Effector memory CD4-positive, alpha-beta T cell (primary cell): ENCODE data around the gene CLEC19A.

Experiments used
- DNase-seq, 3 donors: peaks; one replicate each; pipeline ENCODE4 v3.0.0-alpha.2; 2020
- H3K27ac ChIP-seq: 2 replicates; pipeline ENCODE4 v1.7.0; 2013; ENCODE audit warnings: mild to moderate bottlenecking, low read length, moderate library complexity; ENCODE audit not compliant: insufficient read depth, poor library complexity, severe bottlenecking
- H3K27me3 ChIP-seq: replicated peaks from 2 replicates; pipeline ENCODE4 v1.7.0; 2013; ENCODE audit warnings: mild to moderate bottlenecking, low read length; ENCODE audit not compliant: insufficient read depth, control insufficient read depth, poor library complexity, severe bottlenecking
- H3K36me3 ChIP-seq: 2 replicates; pipeline ENCODE4 v1.7.0; 2013; ENCODE audit warnings: mild to moderate bottlenecking, low read length, moderate library complexity; ENCODE audit not compliant: control insufficient read depth, insufficient read depth
- H3K4me1 ChIP-seq: 2 replicates; pipeline ENCODE4 v1.7.0; 2013; ENCODE audit warnings: low read length, mild to moderate bottlenecking; ENCODE audit not compliant: control insufficient read depth, insufficient read depth, poor library complexity, severe bottlenecking
- H3K4me3 ChIP-seq: 2 replicates; pipeline ENCODE4 v1.7.0; 2013; ENCODE audit warnings: low read length, low read depth, mild to moderate bottlenecking; ENCODE audit not compliant: insufficient read depth, poor library complexity, severe bottlenecking
- H3K9me3 ChIP-seq: 2 replicates; pipeline ENCODE4 v1.7.0; 2013; ENCODE audit warnings: mild to moderate bottlenecking, low read length, moderate library complexity; ENCODE audit not compliant: control insufficient read depth

The CLEC19A gene

DNA sequence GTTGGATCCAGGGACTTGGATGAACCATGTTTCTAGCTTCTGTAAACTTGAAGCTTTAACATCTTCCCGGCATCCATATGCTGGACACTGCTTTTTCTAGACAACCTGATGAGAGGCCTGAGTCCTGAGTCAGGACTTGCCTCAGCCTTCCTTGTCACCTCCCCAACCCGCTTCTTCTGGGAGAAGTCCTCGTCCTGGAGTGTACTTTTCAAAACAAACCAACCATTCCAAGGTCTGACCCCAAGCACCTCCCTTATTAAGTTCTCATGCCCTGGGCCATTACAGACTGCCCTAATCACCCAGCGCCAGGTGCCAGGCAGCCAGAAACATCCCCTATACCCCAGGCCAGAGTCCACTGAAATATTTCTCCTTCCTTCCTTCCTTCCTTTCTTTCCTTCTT is 59.4 kb downstream of the CLEC19A start:
- no peaks in the 10 kb centered on the region for H3K4me1 ChIP-seq
- no peaks in the 10 kb centered on the region for H3K9me3 ChIP-seq
- no peaks in the 10 kb centered on the region for H3K36me3 ChIP-seq
- no peak for DNase-seq
- no peak overlapping the region for H3K4me3 ChIP-seq
- peaks cover 2% of the 10 kb centered on the region for H3K27me3 ChIP-seq
- H3K27ac ChIP-seq, result no peak overlapping the region

DNA sequence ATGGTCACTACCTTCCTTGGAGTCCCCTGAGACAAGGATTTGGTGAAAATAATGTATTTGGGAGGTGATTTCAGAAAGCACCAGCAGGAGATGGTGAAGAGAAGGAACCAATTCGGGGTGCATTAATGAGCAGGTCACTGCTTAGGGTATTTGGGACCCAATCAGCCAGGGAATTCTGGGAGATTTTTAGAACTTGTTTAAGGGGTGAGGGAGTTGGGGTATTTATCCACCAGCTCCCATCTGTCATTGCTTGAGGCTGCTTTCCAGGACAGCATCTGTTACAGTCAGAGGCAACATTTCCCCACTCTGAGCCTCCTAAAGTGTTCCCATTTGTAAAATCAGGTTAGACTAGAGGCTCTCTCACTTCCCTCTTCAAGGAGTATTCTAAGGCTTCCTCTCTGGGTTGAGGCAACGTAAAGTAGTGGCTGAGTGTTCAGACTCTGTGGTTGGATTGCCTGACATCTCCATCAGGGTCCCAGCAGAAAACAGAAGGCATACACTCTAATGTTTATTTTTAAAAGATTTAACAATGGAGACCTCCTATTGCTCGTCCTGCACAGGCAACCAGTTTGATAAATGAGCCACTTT is 60.9 kb downstream of the CLEC19A start:
- no peaks in the 10 kb centered on the region for H3K9me3 ChIP-seq
- H3K27ac ChIP-seq, result no peak overlapping the region
- H3K36me3 ChIP-seq, result no peaks in the 10 kb centered on the region
- no peak overlapping the region for H3K4me3 ChIP-seq
- peaks cover 2% of the 10 kb centered on the region for H3K27me3 ChIP-seq
- DNase-seq, result no peak
- no peaks in the 10 kb centered on the region for H3K4me1 ChIP-seq

DNA sequence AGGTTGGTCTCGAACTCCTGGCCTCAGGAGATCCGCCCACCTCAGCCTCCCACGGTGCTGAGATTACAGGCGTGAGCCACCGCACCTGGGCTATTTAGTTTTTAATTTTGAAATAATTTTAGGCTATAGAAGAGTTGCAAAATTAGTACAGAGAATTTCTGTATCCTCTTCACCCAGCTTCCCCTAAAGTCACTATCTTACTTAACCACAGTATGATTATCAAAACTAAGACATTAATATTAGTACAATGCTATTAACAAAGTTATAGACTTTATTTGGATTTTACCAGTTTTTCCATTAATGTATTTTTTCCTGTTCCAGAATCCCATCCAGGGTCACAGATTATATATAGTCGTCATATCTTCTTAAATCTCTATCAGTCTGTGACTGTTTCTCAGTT is 62.6 kb downstream of the CLEC19A start:
- Histone ChIP-seq H3K4me3 (no peak overlapping the region), H3K27me3 (peaks cover 2% of the 10 kb centered on the region), H3K9me3 (no peaks in the 10 kb centered on the region), H3K27ac (no peak overlapping the region), H3K4me1 (no peaks in the 10 kb centered on the region), H3K36me3 (no peaks in the 10 kb centered on the region)
- no peak for DNase-seq

DNA sequence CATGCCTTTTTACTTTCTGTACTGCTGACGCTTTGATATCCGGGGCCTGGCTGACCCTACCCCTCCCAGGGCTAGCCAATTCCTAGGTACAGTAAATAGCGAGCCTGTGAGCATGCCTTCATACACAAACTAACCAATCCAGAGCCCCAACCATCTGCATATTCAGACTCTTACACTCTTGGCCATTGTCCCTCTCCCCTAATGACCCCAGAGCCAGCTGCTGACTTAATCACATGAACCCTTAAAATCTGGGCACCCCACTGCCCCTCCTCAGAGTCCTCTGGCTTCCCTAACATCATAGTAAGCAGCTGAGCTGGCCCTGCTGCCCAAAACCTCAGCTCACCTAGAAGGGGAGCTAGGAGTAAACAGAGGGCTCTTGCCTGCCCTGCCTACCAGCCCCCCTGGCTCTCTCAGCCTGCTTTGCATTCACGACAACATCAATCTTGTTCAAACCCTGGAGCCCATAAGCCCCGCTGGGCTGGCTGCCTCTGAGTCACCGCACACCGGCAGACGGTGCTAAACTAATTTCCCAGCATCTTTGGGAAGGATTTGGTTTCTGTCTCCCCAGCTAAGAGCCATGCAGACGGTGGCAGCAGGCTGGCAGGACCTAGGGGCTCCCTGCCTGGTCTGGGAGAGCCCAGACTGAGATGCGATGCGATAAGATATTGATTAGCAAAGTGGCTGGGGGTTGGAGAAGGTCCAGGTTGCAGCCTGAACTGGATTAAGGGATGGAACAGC is 63.2 kb downstream of the CLEC19A start:
- DNase-seq, result no peak
- Histone ChIP-seq H3K36me3 (no peaks in the 10 kb centered on the region), H3K4me3 (no peak overlapping the region), H3K27ac (no peak overlapping the region), H3K4me1 (no peaks in the 10 kb centered on the region), H3K27me3 (peaks cover 2% of the 10 kb centered on the region), H3K9me3 (no peaks in the 10 kb centered on the region)

DNA sequence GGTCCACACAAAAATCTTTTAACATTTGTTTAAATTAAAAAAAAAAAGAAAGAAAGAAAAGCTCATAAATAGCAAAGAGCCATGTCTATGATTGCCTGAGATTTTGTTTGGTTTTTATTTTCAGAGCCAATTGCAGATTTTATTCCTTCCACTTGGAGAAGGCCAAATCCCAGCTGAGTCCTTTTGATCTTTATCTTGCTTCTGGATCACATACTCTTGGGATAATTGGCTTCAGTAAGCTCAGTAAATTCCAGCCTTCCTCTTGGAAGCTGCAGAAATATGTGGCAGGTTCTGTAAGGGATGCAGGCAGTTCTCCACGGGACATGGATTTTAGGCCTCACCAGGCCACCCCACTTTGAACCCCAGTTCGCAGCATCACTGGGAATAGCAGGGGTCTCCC is 68.8 kb downstream of the CLEC19A start:
- H3K9me3 ChIP-seq, result no peaks in the 10 kb centered on the region
- H3K4me1 ChIP-seq, result no peaks in the 10 kb centered on the region
- no peaks in the 10 kb centered on the region for H3K27me3 ChIP-seq
- H3K4me3 ChIP-seq, result no peak overlapping the region
- no peak overlapping the region for H3K27ac ChIP-seq
- no peak for DNase-seq
- H3K36me3 ChIP-seq, result no peaks in the 10 kb centered on the region

DNA sequence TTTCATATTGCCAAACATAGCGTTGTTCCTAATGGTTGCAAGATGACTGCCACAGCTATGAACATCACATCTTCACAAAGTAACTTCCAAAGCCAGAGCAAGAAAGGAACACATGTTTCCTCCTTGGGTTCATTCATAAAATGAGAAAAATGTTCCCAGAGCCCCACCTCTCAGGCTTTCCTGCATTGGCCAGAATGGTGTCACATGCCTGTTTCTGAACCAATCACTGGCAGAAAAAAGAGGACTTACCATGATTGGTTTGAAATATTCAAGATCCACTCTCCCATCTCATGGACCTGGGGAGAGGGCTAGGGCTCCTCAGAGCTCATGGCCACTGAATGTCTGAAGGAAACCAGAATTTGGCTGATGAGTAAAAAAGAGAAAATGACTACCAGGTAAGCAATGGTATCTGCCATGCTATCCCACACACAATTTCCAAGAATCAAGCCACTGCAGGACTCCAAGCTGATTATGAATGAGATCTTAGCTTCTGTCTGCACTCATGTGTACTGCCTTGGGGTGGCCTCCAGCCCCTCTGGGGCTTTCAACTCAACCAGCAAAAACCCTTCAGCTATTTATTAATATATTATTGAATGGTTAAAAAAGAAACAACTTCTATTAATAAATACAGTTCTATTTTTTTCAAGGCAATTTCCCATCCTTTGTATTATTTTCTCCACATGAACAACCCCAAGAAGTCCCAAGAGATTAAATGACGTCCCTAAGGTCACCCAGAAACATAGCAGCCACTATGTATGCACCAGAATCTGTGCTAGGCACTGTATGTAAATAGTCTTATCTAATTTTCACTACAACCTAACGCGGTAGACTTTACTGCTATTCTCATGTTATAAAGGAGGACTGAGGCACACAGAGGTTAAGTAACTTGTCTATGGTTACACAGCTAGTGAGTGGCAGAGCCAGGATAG is 70.8 kb downstream of the CLEC19A start:
- Histone ChIP-seq H3K36me3 (no peaks in the 10 kb centered on the region), H3K4me3 (no peak overlapping the region), H3K4me1 (no peaks in the 10 kb centered on the region), H3K27me3 (no peaks in the 10 kb centered on the region), H3K27ac (no peak overlapping the region), H3K9me3 (no peaks in the 10 kb centered on the region)
- DNase-seq, result no peak

DNA sequence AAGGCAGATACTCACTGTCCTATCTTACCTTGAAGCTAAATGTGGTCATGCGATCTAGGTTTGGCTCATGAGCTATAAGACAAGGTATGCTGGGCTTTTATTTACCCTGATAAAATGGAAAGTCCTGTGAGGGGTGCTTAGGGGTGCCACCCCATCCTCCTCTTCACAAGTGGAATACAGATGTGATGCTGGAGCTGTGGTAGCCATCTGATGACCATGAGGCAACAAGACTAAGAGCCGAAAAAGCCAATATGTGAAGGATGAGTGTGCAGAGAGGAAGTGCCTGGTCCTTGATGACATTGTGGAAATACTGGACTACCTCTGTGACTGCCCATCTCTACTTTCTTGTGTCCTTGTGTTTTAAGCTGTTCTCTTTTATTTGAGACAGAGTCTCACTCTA is 74.0 kb downstream of the CLEC19A start:
- no peak overlapping the region for H3K4me3 ChIP-seq
- H3K4me1 ChIP-seq, result no peaks in the 10 kb centered on the region
- H3K27ac ChIP-seq, result no peak overlapping the region
- H3K9me3 ChIP-seq, result no peaks in the 10 kb centered on the region
- no peaks in the 10 kb centered on the region for H3K27me3 ChIP-seq
- no peak for DNase-seq
- no peaks in the 10 kb centered on the region for H3K36me3 ChIP-seq
